Glomerular endothelial cell (primary cell): ENCODE data around the gene KRT3. TPM values are rescaled to one million over a fixed set of nuclear protein-coding genes. Genes with fewer than 3 reads are reported as not detected.
"Not testable (repeated sequence)": the region's sequence is repeated elsewhere in the genome, so short reads cannot be mapped to it uniquely, and the experiment has no call there.

ENCODE experiments used
- DNase-seq: peaks from one replicate; pipeline ENCODE4 v3.0.0-alpha.2; 2011; ENCODE audit warnings: low read depth, low spot score; ENCODE audit errors: extremely low read depth
- total RNA-seq: library from RNA; depleted of rRNA; stranded (reverse); fragments of >200 nt; gene quantifications from 2 replicates; pipeline ENCODE4 v1.2.3, GENCODE V29; 2015

KRT3 gene
- total RNA-seq, 1 donor from 2014 or later: 0.18 TPM

- DNase-seq: no peak
These were observed 3.7 kb upstream of the KRT3 start for GRCh38 chr12:52799505-52800211.

GRCh38 chr12:52798671-52799504 is 3.0 kb upstream of the KRT3 start:
- no peak for DNase-seq

- no peak for DNase-seq
These were observed 2.2 kb upstream of the KRT3 start for GRCh38 chr12:52798003-52798670.

- DNase-seq: no peak
These were observed 1.6 kb upstream of the KRT3 start for GRCh38 chr12:52797529-52797894.

GRCh38 chr12:52796839-52797528 is 1.1 kb upstream of the KRT3 start:
- no peak for DNase-seq

GRCh38 chr12:52796429-52796794 is 495 bp upstream of the KRT3 start:
- no peak for DNase-seq

GRCh38 chr12:52795332-52795674 is 614 bp downstream of the KRT3 start:
- DNase-seq: not testable (repeated sequence)

GRCh38 chr12:52794479-52795331 is 1.2 kb downstream of the KRT3 start:
- no peak for DNase-seq

- no peak for DNase-seq
These were observed 3.5 kb downstream of the KRT3 start for GRCh38 chr12:52792185-52793029.

- DNase-seq: no peak
These were observed 4.4 kb downstream of the KRT3 start for GRCh38 chr12:52791271-52792184.

- DNase-seq: no peak
These were observed 5.3 kb downstream of the KRT3 start for GRCh38 chr12:52790427-52791270.

GRCh38 chr12:52789637-52790426 is 6.1 kb downstream of the KRT3 start:
- no peak for DNase-seq

GRCh38 chr12:52788876-52789636 is 6.9 kb downstream of the KRT3 start:
- no peak for DNase-seq

- DNase-seq: no peak
These were observed 7.6 kb downstream of the KRT3 start for GRCh38 chr12:52788192-52788875.
